ENCODE measurements around the gene ELMO3. TPM values are rescaled to one million over a fixed set of nuclear protein-coding genes. Genes with fewer than 3 reads are reported as not detected.

The ELMO3 gene
- total and polyA plus RNA-seq, 2 of the 13 experiments (the other 11 are each of a cell fraction or from before 2014, with no cell fraction given), result 2.6 to 4.0 TPM

DNA sequence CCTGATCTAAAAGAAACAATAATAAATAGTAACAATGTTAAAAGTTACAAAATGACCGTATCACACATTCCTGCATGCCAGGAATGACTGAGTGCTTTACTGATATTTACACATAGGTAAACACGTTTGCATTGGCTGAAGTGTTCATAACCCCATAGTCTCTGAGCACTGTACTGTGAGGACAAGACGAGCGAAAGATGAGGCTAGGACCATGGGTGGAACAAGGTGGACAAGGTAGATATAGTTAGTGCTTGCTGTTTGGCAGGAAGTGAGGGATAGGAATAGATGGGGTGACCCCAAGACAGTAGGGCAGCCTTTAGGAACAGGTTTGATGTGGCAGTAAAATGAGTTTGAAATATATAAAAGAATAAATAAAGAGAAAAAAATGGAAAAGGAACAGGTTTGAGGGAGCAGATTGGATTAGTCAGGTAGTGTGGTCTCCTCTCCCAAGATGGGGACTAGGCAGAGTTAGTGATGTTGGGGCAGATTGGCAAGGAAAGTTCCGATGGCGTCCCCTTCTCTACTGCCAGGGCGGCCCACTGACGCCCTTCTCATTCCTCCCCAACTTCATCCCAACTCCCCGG is 7.4 kb upstream of the ELMO3 start (continued):
- no peak for TF ChIP-seq PAXIP1 (CRISPR knock-in tag; conservative IDR thresholded peaks at IDR 0.05)
- TF ChIP-seq LCORL (IDR thresholded peaks at IDR 0.05), result no peak
- no peak; the same call in 1 of the 2 replicates for TF ChIP-seq LCORL (CRISPR knock-in tag; IDR thresholded peaks at IDR 0.05)
- TF ChIP-seq THAP7 (CRISPR knock-in tag; IDR thresholded peaks at IDR 0.05), result 0 out of 2 replicates have a peak, but pooled peaks have one; percentile 59
- 0 out of 2 replicates have a peak, but pooled peaks have one; percentile 26 for TF ChIP-seq ZBTB39 (CRISPR knock-in tag; IDR thresholded peaks at IDR 0.05)
- TF ChIP-seq ZNF83 (CRISPR knock-in tag; IDR thresholded peaks at IDR 0.05; ENCODE audit: borderline replicate concordance), result no peak
- TF ChIP-seq SOX6 (IDR thresholded peaks at IDR 0.05), result no peak
- no peak for TF ChIP-seq SOX6 (CRISPR knock-in tag; IDR thresholded peaks at IDR 0.05)
- TF ChIP-seq KAT7 (CRISPR knock-in tag; IDR thresholded peaks at IDR 0.05; ENCODE audit: borderline replicate concordance), result no peak
- no peak for TF ChIP-seq KMT2B (CRISPR knock-in tag; IDR thresholded peaks at IDR 0.05)
- TF ChIP-seq, protein P1, sequence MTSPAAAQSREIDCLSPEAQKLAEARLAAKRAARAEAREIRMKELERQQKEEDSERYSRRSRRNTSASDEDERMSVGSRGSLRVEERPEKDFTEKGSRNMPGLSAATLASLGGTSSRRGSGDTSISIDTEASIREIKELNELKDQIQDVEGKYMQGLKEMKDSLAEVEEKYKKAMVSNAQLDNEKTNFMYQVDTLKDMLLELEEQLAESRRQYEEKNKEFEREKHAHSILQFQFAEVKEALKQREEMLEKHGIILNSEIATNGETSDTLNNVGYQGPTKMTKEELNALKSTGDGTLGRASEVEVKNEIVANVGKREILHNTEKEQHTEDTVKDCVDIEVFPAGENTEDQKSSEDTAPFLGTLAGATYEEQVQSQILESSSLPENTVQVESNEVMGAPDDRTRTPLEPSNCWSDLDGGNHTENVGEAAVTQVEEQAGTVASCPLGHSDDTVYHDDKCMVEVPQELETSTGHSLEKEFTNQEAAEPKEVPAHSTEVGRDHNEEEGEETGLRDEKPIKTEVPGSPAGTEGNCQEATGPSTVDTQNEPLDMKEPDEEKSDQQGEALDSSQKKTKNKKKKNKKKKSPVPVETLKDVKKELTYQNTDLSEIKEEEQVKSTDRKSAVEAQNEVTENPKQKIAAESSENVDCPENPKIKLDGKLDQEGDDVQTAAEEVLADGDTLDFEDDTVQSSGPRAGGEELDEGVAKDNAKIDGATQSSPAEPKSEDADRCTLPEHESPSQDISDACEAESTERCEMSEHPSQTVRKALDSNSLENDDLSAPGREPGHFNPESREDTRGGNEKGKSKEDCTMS (CRISPR knock-in tag; conservative IDR thresholded peaks at IDR 0.05), result 0 out of 2 replicates have a peak, but pooled peaks have one; percentile 31
- TF ChIP-seq THAP8 (CRISPR knock-in tag; IDR thresholded peaks at IDR 0.05; ENCODE audit: borderline replicate concordance), result no peak
- no peak for TF ChIP-seq ETV5 (CRISPR knock-in tag; IDR thresholded peaks at IDR 0.05; ENCODE audit: borderline replicate concordance)
- no peak for TF ChIP-seq ZBTB33 (CRISPR knock-in tag; IDR thresholded peaks at IDR 0.05)
- no peak for TF ChIP-seq SALL2 (CRISPR knock-in tag; IDR thresholded peaks at IDR 0.05)
- no peak for TF ChIP-seq KAT8 (CRISPR knock-in tag; IDR thresholded peaks at IDR 0.05)
- TF ChIP-seq CREM (IDR thresholded peaks at IDR 0.05), result no peak
- TF ChIP-seq CREM (CRISPR knock-in tag; IDR thresholded peaks at IDR 0.05), result no peak
- TF ChIP-seq HOXA7 (CRISPR knock-in tag; IDR thresholded peaks at IDR 0.05), result no peak

Data from HepG2 (cell line).